ENCODE data around the gene PNRC1. TPM values are rescaled to one million over a fixed set of nuclear protein-coding genes. Genes with fewer than 3 reads are reported as not detected.

The PNRC1 gene
- polyA plus RNA-seq, 1 of the 3 experiments (the other 2 are of a cell fraction) = 7.8 TPM

- ChIA-PET CTCF (interaction anchor here (1.4 kb wide), 1 partner anchor 192 kb away, joined by 4 read pairs; no protein-coding TSS in a partner anchor), POLR2A (no interaction called here)
- H3K27ac ChIP-seq (ENCODE audit: low read depth in 2 of 2, low read length in 1 of 2) = no peak overlapping the region
- H3K4me1 ChIP-seq (ENCODE audit: control insufficient read depth in 1 of 2, insufficient read depth in 2 of 2, low read depth in 1 of 2, low read length in 1 of 2) = no peaks in the 10 kb centered on the region; a peak in 2 of 4 replicates
- no peaks in the 10 kb centered on the region for H3K9me2 ChIP-seq
- H3K4me2 ChIP-seq = no peak overlapping the region
- H4K20me1 ChIP-seq (ENCODE audit: insufficient read depth) = no peaks in the 10 kb centered on the region
- H3K9ac ChIP-seq = no peak overlapping the region
- TF ChIP-seq RXRA (IDR thresholded peaks at IDR 0.05; ENCODE audit: borderline replicate concordance, low read depth) = no peak
- no peak for TF ChIP-seq PBX3 (IDR thresholded peaks at IDR 0.05)
- no peak for TF ChIP-seq MAX (IDR thresholded peaks at IDR 0.05; ENCODE audit: low read depth)
- no peak for TF ChIP-seq CTCF (IDR thresholded peaks at IDR 0.05)
- no peak for TF ChIP-seq NFIC (IDR thresholded peaks at IDR 0.05; ENCODE audit: borderline replicate concordance)
- no peak for TF ChIP-seq POLR2AphosphoS5 (IDR thresholded peaks at IDR 0.05; ENCODE audit: low read depth, low read length)
- no peak for TF ChIP-seq TAF1 (IDR thresholded peaks at IDR 0.05; ENCODE audit: borderline replicate concordance, low read depth, low read length)
- no peak for TF ChIP-seq FOXJ3 (CRISPR knock-in tag; IDR thresholded peaks at IDR 0.05)
- TF ChIP-seq SIN3A (IDR thresholded peaks at IDR 0.05; ENCODE audit: borderline replicate concordance, low read depth, low read length) = no peak
- TF ChIP-seq CHD2 (IDR thresholded peaks at IDR 0.05; ENCODE audit: low read length, partially characterized antibody) = no peak
- TF ChIP-seq MEF2A (IDR thresholded peaks at IDR 0.05; ENCODE audit: borderline replicate concordance, low read depth) = no peak
- TF ChIP-seq IRF3 (IDR thresholded peaks at IDR 0.05; ENCODE audit: low read depth, low read length) = no peak
- TF ChIP-seq ZBTB33 (IDR thresholded peaks at IDR 0.05; ENCODE audit: borderline replicate concordance, low read depth) = no peak
- TF ChIP-seq EP300 (IDR thresholded peaks at IDR 0.05; ENCODE audit: borderline replicate concordance in 1 of 2, low read depth in 1 of 2, low read length in 1 of 2) = no peak
- TF ChIP-seq YY1 (IDR thresholded peaks at IDR 0.05; ENCODE audit: low read depth) = no peak
- TF ChIP-seq USF1 (IDR thresholded peaks at IDR 0.05; ENCODE audit: borderline replicate concordance, low read depth) = no peak
- TF ChIP-seq ELF1 (IDR thresholded peaks at IDR 0.05) = no peak
- no peak for TF ChIP-seq RFX5 (IDR thresholded peaks at IDR 0.05; ENCODE audit: low read length)
- no peak for TF ChIP-seq GABPA (IDR thresholded peaks at IDR 0.05; ENCODE audit: low read depth)
- no peaks in the 10 kb centered on the region for H3K9me3 ChIP-seq
- no peaks in the 10 kb centered on the region for H3K36me3 ChIP-seq (replicated peaks in 1 of 2; ENCODE audit: control insufficient read depth in 1 of 2, insufficient read depth in 2 of 2, low read length in 1 of 2)
- WGBS (ENCODE audit: low lambda C conversion rate) = 80% methylated on average over 3 of the region's 3 CpGs
- H3F3A ChIP-seq (replicated peaks; ENCODE audit: insufficient read depth) = no peaks in the 10 kb centered on the region
- H3K27me3 ChIP-seq (ENCODE audit: insufficient read depth) = no peaks in the 10 kb centered on the region
- DNase-seq = no peak
- H2AFZ ChIP-seq (ENCODE audit: low read depth) = no peak overlapping the region
- no peak overlapping the region for H3K4me3 ChIP-seq (ENCODE audit: low read depth in 2 of 2, low read length in 1 of 2)
- H3K79me2 ChIP-seq (ENCODE audit: insufficient read depth) = no peaks in the 10 kb centered on the region
Measured at GRCh38 chr6:89050697-89051096, 29.9 kb upstream of the PNRC1 start.
